H1 (cell line): Measurements from ENCODE around the gene FAS. TPM values are rescaled to one million over a fixed set of nuclear protein-coding genes. Genes with fewer than 3 reads are reported as not detected.

ENCODE experiments used
- CTCF ChIA-PET: fragments of 300-600 bp; sonication (Branson Sonifier 250); formaldehyde crosslinking; loops from one replicate; lab custom pipeline; 2021; ENCODE audit not compliant: partially characterized antibody; lab: Charles Lee
- POLR2A ChIA-PET: fragments of 300-600 bp; sonication (Branson Sonifier 250); formaldehyde crosslinking; loops from one replicate; lab custom pipeline; 2021; ENCODE audit warnings: inconsistent platforms; ENCODE audit not compliant: partially characterized antibody; lab: Charles Lee
- DNase-seq, 2 experiments: peaks; one replicate each; pipeline versions ENCODE4 v3.0.0 to v3.0.0-alpha.2; 2010 to 2022; ENCODE audit warnings: low spot score in 2 of 2, low read depth in 1 of 2, mixed read lengths in 1 of 2
- FAIRE-seq: peaks from 2 replicates; lab custom pipeline; 2011; peaks lifted over from hg19 to GRCh38; lab: Jason Lieb, UNC
- H2AFZ ChIP-seq: 2 replicates; pipeline ENCODE4 v1.8.1; 2012; ENCODE audit warnings: low read length, inconsistent platforms
- H2AK5ac ChIP-seq: 2 replicates; pipeline ENCODE4 v1.6.1; 2013; ENCODE audit warnings: low read depth, low read length
- H2BK120ac ChIP-seq: replicated peaks from 2 replicates; pipeline ENCODE3; 2013; ENCODE audit warnings: low read depth, low read length, inconsistent platforms
- H2BK12ac ChIP-seq: 2 replicates; pipeline ENCODE4 v1.6.1; 2013; ENCODE audit warnings: low read depth, low read length
- H2BK15ac ChIP-seq: 2 replicates; pipeline ENCODE4 v1.6.1; 2013; ENCODE audit warnings: low read length
- H2BK20ac ChIP-seq: 2 replicates; pipeline ENCODE4 v1.6.1; 2013; ENCODE audit warnings: low read length
- H2BK5ac ChIP-seq: 2 replicates; pipeline ENCODE4 v1.6.1; 2013; ENCODE audit warnings: low read depth, low read length
- H3K14ac ChIP-seq: 2 replicates; pipeline ENCODE4 v1.6.1; 2013; ENCODE audit warnings: inconsistent platforms; ENCODE audit not compliant: insufficient read length
- H3K18ac ChIP-seq: 2 replicates; pipeline ENCODE4 v1.6.1; 2013; ENCODE audit warnings: low read length; ENCODE audit errors: extremely low read depth
- H3K23ac ChIP-seq: 2 replicates; pipeline ENCODE4 v1.6.1; 2013; ENCODE audit warnings: inconsistent platforms; ENCODE audit not compliant: insufficient read length
- H3K23me2 ChIP-seq: 2 replicates; pipeline ENCODE4 v1.6.1; 2013; ENCODE audit warnings: low read depth, low read length
- H3K27ac ChIP-seq: 2 replicates; pipeline ENCODE4 v1.6.1; 2011; ENCODE audit warnings: low read depth, low read length, inconsistent platforms
- H3K27me3 ChIP-seq, 4 experiments: replicated peaks in 1 of 4; 1 replicate in 1 of 4; 2 replicates in 3 of 4; pipeline versions ENCODE4 v1.6.1 to v1.8.1; 2011 to 2013; ENCODE audit warnings: low read length in 3 of 4, mild to moderate bottlenecking in 3 of 4, inconsistent platforms in 2 of 4, mixed read lengths in 2 of 4, moderate library complexity in 1 of 4; ENCODE audit not compliant: control insufficient read depth in 3 of 4, insufficient read depth in 3 of 4; ENCODE audit errors: extremely low read depth in 1 of 4
- H3K36me3 ChIP-seq, 4 experiments: 2 replicates each; pipeline versions ENCODE4 v1.6.1 to v1.8.1; 2011 to 2013; ENCODE audit warnings: mild to moderate bottlenecking in 4 of 4, low read length in 3 of 4, moderate library complexity in 2 of 4, control low read depth in 1 of 4, inconsistent platforms in 1 of 4; ENCODE audit not compliant: insufficient read depth in 4 of 4, control insufficient read depth in 2 of 4
- H3K4ac ChIP-seq: replicated peaks from 2 replicates; pipeline ENCODE3; 2013; ENCODE audit warnings: low read length, low read depth, mixed read lengths, inconsistent platforms; ENCODE audit not compliant: insufficient read length
- H3K4me1 ChIP-seq, 4 experiments: replicated peaks in 1 of 4; 1 replicate in 1 of 4; 2 replicates in 3 of 4; pipeline versions ENCODE4 v1.6.1 to v1.8.1; 2011 to 2013; ENCODE audit warnings: low read length in 3 of 4, inconsistent platforms in 2 of 4, mixed read lengths in 1 of 4; ENCODE audit not compliant: insufficient read depth in 4 of 4, control insufficient read depth in 3 of 4
- H3K4me2 ChIP-seq, 2 experiments: 2 replicates each; pipeline versions ENCODE4 v1.6.1 to v1.8.1; 2011 to 2013; ENCODE audit warnings: low read depth in 2 of 2, low read length in 2 of 2, control low read depth in 1 of 2, inconsistent platforms in 1 of 2, mild to moderate bottlenecking in 1 of 2; ENCODE audit not compliant: insufficient read depth in 1 of 2
- H3K4me3 ChIP-seq, 4 experiments: fragments of 200-600, 300-600 bp in 1 of 4; sonication (generic), shearing (Covaris generic), sonication (Bioruptor Twin) in 1 of 4; 2 replicates each; pipeline versions ENCODE4 v1.5.1 to v1.8.1; 2011 to 2016; ENCODE audit warnings: low read length in 4 of 4, low read depth in 3 of 4, control low read depth in 2 of 4, inconsistent platforms in 2 of 4, mild to moderate bottlenecking in 2 of 4, mixed read lengths in 1 of 4, moderate library complexity in 1 of 4; ENCODE audit not compliant: insufficient read depth in 2 of 4; ENCODE audit errors: extremely low read depth in 1 of 4
- H3K56ac ChIP-seq: replicated peaks from 2 replicates; pipeline ENCODE3; 2013; ENCODE audit warnings: low read depth, mild to moderate bottlenecking, mixed read lengths, low read length, inconsistent platforms; ENCODE audit not compliant: insufficient read length
- H3K79me1 ChIP-seq: 2 replicates; pipeline ENCODE4 v1.6.1; 2013; ENCODE audit warnings: low read depth, low read length, control low read depth
- H3K79me2 ChIP-seq, 2 experiments: 2 replicates each; pipeline versions ENCODE4 v1.6.1 to v1.8.1; 2012 to 2013; ENCODE audit warnings: low read length in 2 of 2, mild to moderate bottlenecking in 2 of 2, inconsistent platforms in 1 of 2; ENCODE audit not compliant: insufficient read depth in 2 of 2, control insufficient read depth in 1 of 2
- H3K9ac ChIP-seq, 4 experiments: replicated peaks in 1 of 4; 1 replicate in 1 of 4; 2 replicates in 3 of 4; pipeline versions ENCODE4 v1.6.1 to v1.8.1; 2011 to 2013; ENCODE audit warnings: low read depth in 3 of 4, low read length in 3 of 4, control low read depth in 2 of 4, mild to moderate bottlenecking in 2 of 4, moderate library complexity in 2 of 4, inconsistent platforms in 1 of 4; ENCODE audit errors: extremely low read depth in 1 of 4
- H3K9me3 ChIP-seq, 2 experiments: 2 replicates each; pipeline versions ENCODE4 v1.6.1 to v1.8.1; 2012 to 2013; ENCODE audit warnings: mild to moderate bottlenecking in 2 of 2, moderate library complexity in 2 of 2, control low read depth in 1 of 2, inconsistent platforms in 1 of 2, low read depth in 1 of 2, low read length in 1 of 2, mixed read lengths in 1 of 2; ENCODE audit not compliant: insufficient read depth in 2 of 2
- H4K20me1 ChIP-seq, 2 experiments: replicated peaks in 1 of 2; 2 replicates each; pipeline versions ENCODE3 to v1.8.1; 2011 to 2013; ENCODE audit warnings: inconsistent platforms in 2 of 2, low read length in 2 of 2, mild to moderate bottlenecking in 1 of 2; ENCODE audit not compliant: insufficient read depth in 2 of 2, control insufficient read depth in 1 of 2
- H4K5ac ChIP-seq: 2 replicates; pipeline ENCODE4 v1.6.1; 2013; ENCODE audit warnings: low read length, low read depth, mixed read lengths, inconsistent platforms; ENCODE audit not compliant: insufficient read length
- H4K8ac ChIP-seq: 2 replicates; pipeline ENCODE4 v1.8.0; 2013; ENCODE audit warnings: mild to moderate bottlenecking, moderate library complexity, low read length, inconsistent platforms; ENCODE audit not compliant: insufficient read depth; ENCODE audit errors: extremely low read depth
- H4K91ac ChIP-seq: replicated peaks from 2 replicates; pipeline ENCODE3; 2013; ENCODE audit warnings: low read length, mixed read lengths, inconsistent platforms; ENCODE audit not compliant: insufficient read length
- MAFK ChIP-seq: IDR thresholded peaks from 2 replicates; pipeline ENCODE4 v1.6.1; 2012; ENCODE audit warnings: low read depth, mild to moderate bottlenecking, improper control_type of control experiment, low read length
- POU5F1 ChIP-seq: IDR thresholded peaks from 2 replicates; pipeline ENCODE4 v1.6.1; 2011; ENCODE audit warnings: low read depth, mild to moderate bottlenecking, low read length, moderate library complexity
- RXRA ChIP-seq: IDR thresholded peaks from 2 replicates; pipeline ENCODE4 v1.6.1; 2011; ENCODE audit warnings: low read depth, mild to moderate bottlenecking, low read length, moderate library complexity; ENCODE audit not compliant: insufficient read depth
- SP1 ChIP-seq: IDR thresholded peaks from 2 replicates; pipeline ENCODE4 v1.6.1; 2011; ENCODE audit warnings: low read depth, low read length
- SP4 ChIP-seq: IDR thresholded peaks from 2 replicates; pipeline ENCODE4 v1.6.1; 2012; ENCODE audit warnings: low read length, inconsistent platforms
- ZNF274 ChIP-seq: IDR thresholded peaks from 2 replicates; pipeline ENCODE4 v1.7.0; 2012; ENCODE audit warnings: low read length, borderline replicate concordance; ENCODE audit errors: extremely low read depth
- whole genome bisulfite sequencing, 2 experiments: shearing (Covaris generic) in 1 of 2; methylation state at CpG; one replicate each; pipeline versions ENCODE4 v1.1.6 to v1.1.7; 2013 to 2015; ENCODE audit warnings: low lambda C conversion rate in 2 of 2, mixed read lengths in 2 of 2, inconsistent platforms in 1 of 2, low coverage in 1 of 2, missing lambda C conversion rate in 1 of 2; ENCODE audit not compliant: insufficient replicate concordance in 2 of 2, insufficient coverage in 1 of 2, insufficient read length in 1 of 2; ENCODE audit errors: extremely low coverage in 1 of 2, missing lambda C conversion rate in 1 of 2; 5-methylcytosine and 5-hydroxymethylcytosine counted together
- polyA plus RNA-seq, 7 experiments: library from polyadenylated mRNA; depleted of rRNA in 3 of 7; stranded (reverse) in 5 of 7; unstranded in 2 of 7; fragments of >200 nt in 5 of 7; fragments of 200-250 nt in 2 of 7; gene quantifications; 1 replicate in 5 of 7; 2 replicates in 1 of 7; 4 replicates in 1 of 7; pipeline versions ENCODE4 v1.2.1 to v1.2.3, GENCODE V29; 2011 to 2013; ENCODE audit warnings: missing spikeins in 2 of 7, mixed read lengths in 2 of 7
- total RNA-seq: library from RNA; stranded (reverse); fragmentation: NEBNext Ultra II Directional; extraction: Animal tissue kit (Norgen Biotek cat#: 25700); gene quantifications from 2 replicates; pipeline ENCODE4 v1.2.1, GENCODE V29; 2021

Gene FAS
- total and polyA plus RNA-seq, 2 of the 8 experiments (the other 6 are each of a cell fraction or from before 2014, with no cell fraction given), result 4.0 to 6.7 TPM

- H2AFZ ChIP-seq, result no peak overlapping the region
- no peaks in the 10 kb centered on the region for H3K36me3 ChIP-seq
- H3K79me2 ChIP-seq, result no peaks in the 10 kb centered on the region
- H3K23ac ChIP-seq, result no peak overlapping the region
- DNase-seq (no peak), FAIRE-seq (no peak)
- H2BK12ac ChIP-seq, result no peak overlapping the region
- H4K5ac ChIP-seq, result no peak overlapping the region
- POLR2A ChIA-PET, result no interaction called here
- no peak overlapping the region for H4K91ac ChIP-seq
- CTCF ChIA-PET, result interaction anchor here (1.0 to 1.4 kb wide), 4 partner anchors 10 to 259 kb away, joined by 3 to 5 read pairs (median 3); no protein-coding TSS in a partner anchor
- no peaks in the 10 kb centered on the region for H3K9me3 ChIP-seq
- no peak overlapping the region for H2BK120ac ChIP-seq
- H2AK5ac ChIP-seq, result no peak overlapping the region
- H3K4ac ChIP-seq, result no peak overlapping the region
- H3K56ac ChIP-seq, result no peak overlapping the region
- no peak overlapping the region for H3K18ac ChIP-seq
- H3K27ac ChIP-seq, result no peak overlapping the region
- H3K27me3 ChIP-seq, result no peaks in the 10 kb centered on the region
- no peak overlapping the region for H3K14ac ChIP-seq
- WGBS, 2 experiments, result 91% methylated on average over 6 of the region's 6 CpGs; no CpG with 5 or more reads in 1 of the 2 experiments
- H3K4me3 ChIP-seq, result no peak overlapping the region
- no peak overlapping the region for H4K8ac ChIP-seq
- no peak overlapping the region for H2BK15ac ChIP-seq
- H3K4me1 ChIP-seq, result no peaks in the 10 kb centered on the region
- no peaks in the 10 kb centered on the region for H3K79me1 ChIP-seq
- no peak overlapping the region for H2BK5ac ChIP-seq
- H2BK20ac ChIP-seq, result no peak overlapping the region
- H3K9ac ChIP-seq, result no peak overlapping the region
- H3K23me2 ChIP-seq, result no peaks in the 10 kb centered on the region
- H4K20me1 ChIP-seq, result no peaks in the 10 kb centered on the region
- H3K4me2 ChIP-seq, result no peak overlapping the region
- TF ChIP-seq POU5F1, result no peak
- TF ChIP-seq SP4, result no peak
- TF ChIP-seq ZNF274, result no peak
- TF ChIP-seq RXRA, result no peak
- no peak for TF ChIP-seq SP1
- TF ChIP-seq MAFK, result no peak
Measured at GRCh38 chr10:88958721-88959120, 31.9 kb upstream of the FAS start.
